SU-DHL-6 (cell line): ENCODE data around the gene LHFPL6.

ENCODE experiments used
- H2AFZ ChIP-seq: fragments of 200-600 bp; sonication (generic); 2 replicates; pipeline ENCODE4 v1.6.1; 2014; ENCODE audit warnings: low read depth, mild to moderate bottlenecking, moderate library complexity, mixed read lengths, antibody characterized with exemption, low read length; ENCODE audit not compliant: severe bottlenecking
- H3F3A ChIP-seq: fragments of 200-600 bp; shearing (Covaris generic); 2 replicates; pipeline ENCODE4 v1.6.0; 2016; ENCODE audit warnings: antibody characterized with exemption, mild to moderate bottlenecking; ENCODE audit not compliant: insufficient read depth
- H3K27ac ChIP-seq: fragments of 200-600 bp; sonication (generic); 2 replicates; pipeline ENCODE4 v1.5.1; 2016; ENCODE audit warnings: low read depth, mild to moderate bottlenecking, low read length, moderate library complexity, mixed read lengths
- H3K27me3 ChIP-seq: fragments of 200-600 bp; sonication (generic), shearing (Covaris generic); 2 replicates; pipeline ENCODE4 v1.6.0; 2014; ENCODE audit warnings: mild to moderate bottlenecking, low read length
- H3K36me3 ChIP-seq: fragments of 200-600 bp; sonication (generic); 2 replicates; pipeline ENCODE4 v1.6.1; 2014; ENCODE audit warnings: mild to moderate bottlenecking, low read length, mixed read lengths
- H3K4me2 ChIP-seq: fragments of 300-600, 200-600 bp; shearing (Covaris generic), sonication (generic); 2 replicates; pipeline ENCODE4 v1.6.0; 2014; ENCODE audit warnings: low read length, low read depth, mild to moderate bottlenecking; ENCODE audit not compliant: poor library complexity, severe bottlenecking
- H3K4me3 ChIP-seq: fragments of 200-600 bp; sonication (generic); 2 replicates; pipeline ENCODE4 v1.5.1; 2014; ENCODE audit warnings: antibody characterized with exemption, low read length, mild to moderate bottlenecking, mixed read lengths; ENCODE audit not compliant: insufficient read depth, poor library complexity, severe bottlenecking
- H3K79me2 ChIP-seq: fragments of 200-600 bp; sonication (generic); 2 replicates; pipeline ENCODE4 v1.6.1; 2014; ENCODE audit warnings: mild to moderate bottlenecking, low read length, moderate library complexity; ENCODE audit not compliant: insufficient read depth
- H3K9ac ChIP-seq: fragments of 200-600 bp; sonication (generic); 2 replicates; pipeline ENCODE4 v1.7.0; 2014; ENCODE audit warnings: mild to moderate bottlenecking, low read length
- H3K9me2 ChIP-seq: fragments of 200-600 bp; sonication (generic); replicated peaks from 2 replicates; pipeline ENCODE4 v1.6.1; 2014; ENCODE audit warnings: low read length; ENCODE audit not compliant: insufficient read depth
- H3K9me3 ChIP-seq: fragments of 200-600 bp; sonication (generic); 2 replicates; pipeline ENCODE4 v1.6.1; 2014; ENCODE audit warnings: low read length, mixed read lengths; ENCODE audit not compliant: insufficient read depth
- H4K20me1 ChIP-seq: fragments of 200-600 bp; sonication (generic); 2 replicates; pipeline ENCODE4 v1.6.1; 2014; ENCODE audit warnings: low read depth, mild to moderate bottlenecking, antibody characterized with exemption, low read length, moderate library complexity, mixed read lengths
- EZH2phosphoT487 ChIP-seq: fragments of 200-600 bp; sonication (generic), shearing (Covaris generic); conservative IDR thresholded peaks from 2 replicates; pipeline ENCODE4 v1.6.1; 2018; ENCODE audit warnings: mild to moderate bottlenecking, antibody characterized with exemption, low read length, moderate library complexity, mixed read lengths
- TF ChIP-seq, protein P1 (sequence below): fragments of 200-600 bp; sonication (generic); IDR thresholded peaks from one replicate; pipeline ENCODE4 v1.5.1; 2017; ENCODE audit warnings: antibody characterized with exemption, mild to moderate bottlenecking, low read length, moderate library complexity; ENCODE audit not compliant: insufficient read depth, poor library complexity, severe bottlenecking

LHFPL6 gene

DNA sequence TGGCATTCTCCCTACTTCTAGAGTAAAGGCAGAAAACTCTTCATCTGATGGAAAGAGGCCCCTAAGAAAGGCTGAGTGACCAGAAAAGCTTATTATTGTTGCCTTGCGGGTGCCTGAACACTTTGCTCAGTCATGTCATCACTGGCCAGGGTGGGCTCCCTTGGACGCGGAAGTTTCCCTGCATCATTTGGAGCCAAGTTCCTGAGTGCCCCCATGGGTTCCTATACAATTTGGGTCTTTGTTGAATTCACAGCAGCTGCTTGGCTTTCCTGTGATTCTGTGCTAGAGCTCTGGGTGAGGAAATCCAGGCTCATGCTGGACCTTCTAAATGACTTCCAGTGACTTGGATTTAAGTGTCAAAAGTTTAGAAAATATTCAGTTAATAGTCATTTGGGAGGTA, 232.9 kb downstream of the LHFPL6 start:
- Histone ChIP-seq H3K27me3 (no peaks in the 10 kb centered on the region), H3K9ac (no peak overlapping the region), H3K4me3 (no peak overlapping the region), H3K79me2 (no peaks in the 10 kb centered on the region), H3K9me2 (no peaks in the 10 kb centered on the region), H4K20me1 (no peaks in the 10 kb centered on the region), H3K4me2 (no peak overlapping the region), H3K27ac (no peak overlapping the region), H3F3A (no peaks in the 10 kb centered on the region), H3K36me3 (no peaks in the 10 kb centered on the region), H3K9me3 (no peaks in the 10 kb centered on the region), H2AFZ (no peak overlapping the region)
- TF ChIP-seq, protein P1, sequence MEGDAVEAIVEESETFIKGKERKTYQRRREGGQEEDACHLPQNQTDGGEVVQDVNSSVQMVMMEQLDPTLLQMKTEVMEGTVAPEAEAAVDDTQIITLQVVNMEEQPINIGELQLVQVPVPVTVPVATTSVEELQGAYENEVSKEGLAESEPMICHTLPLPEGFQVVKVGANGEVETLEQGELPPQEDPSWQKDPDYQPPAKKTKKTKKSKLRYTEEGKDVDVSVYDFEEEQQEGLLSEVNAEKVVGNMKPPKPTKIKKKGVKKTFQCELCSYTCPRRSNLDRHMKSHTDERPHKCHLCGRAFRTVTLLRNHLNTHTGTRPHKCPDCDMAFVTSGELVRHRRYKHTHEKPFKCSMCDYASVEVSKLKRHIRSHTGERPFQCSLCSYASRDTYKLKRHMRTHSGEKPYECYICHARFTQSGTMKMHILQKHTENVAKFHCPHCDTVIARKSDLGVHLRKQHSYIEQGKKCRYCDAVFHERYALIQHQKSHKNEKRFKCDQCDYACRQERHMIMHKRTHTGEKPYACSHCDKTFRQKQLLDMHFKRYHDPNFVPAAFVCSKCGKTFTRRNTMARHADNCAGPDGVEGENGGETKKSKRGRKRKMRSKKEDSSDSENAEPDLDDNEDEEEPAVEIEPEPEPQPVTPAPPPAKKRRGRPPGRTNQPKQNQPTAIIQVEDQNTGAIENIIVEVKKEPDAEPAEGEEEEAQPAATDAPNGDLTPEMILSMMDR = no peak
- no peak for TF ChIP-seq EZH2phosphoT487

DNA sequence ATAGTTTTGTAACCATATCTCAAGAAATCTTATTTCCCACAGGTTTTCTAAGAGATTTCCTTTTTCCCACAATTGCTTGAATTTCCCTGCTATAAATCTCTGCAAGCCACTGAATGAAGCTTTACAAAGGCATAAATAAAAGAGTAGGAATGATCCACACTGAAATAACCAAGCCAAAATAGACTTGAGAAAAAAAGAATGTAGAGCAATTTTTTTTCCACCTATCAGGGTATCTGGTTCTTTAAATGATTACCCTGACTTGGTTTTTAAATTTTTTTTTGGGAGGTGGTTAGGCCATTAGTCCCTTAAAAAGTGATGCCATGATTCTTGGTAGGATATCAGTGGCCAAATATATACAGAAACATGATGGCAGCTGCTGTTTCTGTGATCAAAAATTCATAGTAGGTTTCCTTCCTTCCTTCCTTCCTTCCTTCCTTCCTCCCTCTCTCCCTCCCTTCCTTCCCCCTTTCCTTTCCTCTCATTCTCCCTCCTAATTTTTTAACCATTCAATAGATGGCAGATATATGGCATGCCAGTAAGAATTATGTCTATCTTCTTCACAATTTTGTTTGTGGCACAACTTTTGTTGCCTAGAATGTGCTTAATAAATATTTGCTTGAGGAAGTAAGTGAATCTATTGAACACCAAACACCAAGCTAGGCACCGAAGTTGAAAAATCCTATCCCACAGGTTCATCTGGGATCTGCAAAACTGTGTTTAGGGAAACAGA, 233.7 kb downstream of the LHFPL6 start:
- H2AFZ ChIP-seq = no peak overlapping the region
- no peaks in the 10 kb centered on the region for H3K27me3 ChIP-seq
- no peaks in the 10 kb centered on the region for H3K9me2 ChIP-seq
- no peak overlapping the region for H3K4me2 ChIP-seq
- H4K20me1 ChIP-seq = no peaks in the 10 kb centered on the region
- no peak overlapping the region for H3K27ac ChIP-seq
- H3K36me3 ChIP-seq = no peaks in the 10 kb centered on the region
- H3K4me3 ChIP-seq = no peak overlapping the region
- no peaks in the 10 kb centered on the region for H3K9me3 ChIP-seq
- TF ChIP-seq, protein P1 = no peak
- no peak for TF ChIP-seq EZH2phosphoT487
- no peaks in the 10 kb centered on the region for H3K79me2 ChIP-seq
- H3F3A ChIP-seq = no peaks in the 10 kb centered on the region
- H3K9ac ChIP-seq = no peak overlapping the region

DNA sequence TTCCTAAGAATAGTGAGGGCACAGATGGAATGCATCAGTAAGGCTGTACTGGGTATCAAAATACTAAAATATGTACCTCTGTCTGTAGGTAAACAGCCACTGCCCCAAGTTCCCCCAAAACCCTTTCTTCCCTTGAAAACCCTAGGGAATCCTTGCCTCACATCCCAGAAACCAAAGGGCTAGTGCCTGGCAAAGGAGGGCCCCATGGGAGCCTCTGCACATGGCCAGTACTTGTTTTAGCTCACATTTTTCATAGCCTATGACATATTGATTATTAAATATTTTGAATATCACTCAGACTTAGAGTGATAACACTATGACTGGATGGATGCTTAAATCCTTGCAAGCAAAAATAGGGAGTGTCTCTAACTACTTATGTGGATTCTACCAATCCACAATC, 237.1 kb downstream of the LHFPL6 start:
- no peaks in the 10 kb centered on the region for H3K36me3 ChIP-seq
- H3K9me3 ChIP-seq = no peaks in the 10 kb centered on the region
- TF ChIP-seq EZH2phosphoT487 = no peak
- TF ChIP-seq, protein P1 = no peak
- no peaks in the 10 kb centered on the region for H3K9me2 ChIP-seq
- H3K9ac ChIP-seq = no peak overlapping the region
- H4K20me1 ChIP-seq = no peaks in the 10 kb centered on the region
- H3K4me3 ChIP-seq = no peak overlapping the region
- H2AFZ ChIP-seq = no peak overlapping the region
- H3K27me3 ChIP-seq = no peaks in the 10 kb centered on the region
- no peaks in the 10 kb centered on the region for H3K79me2 ChIP-seq
- H3K4me2 ChIP-seq = no peak overlapping the region
- H3K27ac ChIP-seq = no peak overlapping the region
- no peaks in the 10 kb centered on the region for H3F3A ChIP-seq
